ENCODE measurements around the gene TOMM70.
"Not testable (repeated sequence)": the region's sequence is repeated elsewhere in the genome, so short reads cannot be mapped to it uniquely, and the experiment has no call there.

The TOMM70 gene

DNA sequence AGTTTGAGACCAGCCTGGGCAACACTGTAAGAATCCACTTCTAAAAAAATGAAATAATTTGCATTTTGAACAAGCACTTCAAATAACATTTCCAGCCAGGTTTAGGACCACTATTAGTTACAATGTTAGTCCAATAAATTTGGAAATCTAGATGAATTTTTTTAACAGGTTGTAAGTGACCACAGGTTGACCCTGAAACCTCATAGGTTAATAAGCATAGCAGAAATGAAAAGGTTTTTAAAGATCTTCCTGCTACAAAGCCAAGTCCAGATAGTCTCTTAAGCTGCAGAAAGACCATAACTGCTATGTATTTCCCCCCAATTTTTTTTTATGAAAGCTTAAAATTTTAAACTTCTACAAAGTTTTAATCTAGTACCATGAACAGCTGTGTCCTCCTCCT, 67.8 kb downstream of the TOMM70 start:
- in situ Hi-C loops (cut with HindIII; ENCODE audit: low sequenced_read_pairs): no loop called here
- DNase-seq (ENCODE audit: low read depth, low spot score): peak; percentile 16
- TF ChIP-seq, protein P1, sequence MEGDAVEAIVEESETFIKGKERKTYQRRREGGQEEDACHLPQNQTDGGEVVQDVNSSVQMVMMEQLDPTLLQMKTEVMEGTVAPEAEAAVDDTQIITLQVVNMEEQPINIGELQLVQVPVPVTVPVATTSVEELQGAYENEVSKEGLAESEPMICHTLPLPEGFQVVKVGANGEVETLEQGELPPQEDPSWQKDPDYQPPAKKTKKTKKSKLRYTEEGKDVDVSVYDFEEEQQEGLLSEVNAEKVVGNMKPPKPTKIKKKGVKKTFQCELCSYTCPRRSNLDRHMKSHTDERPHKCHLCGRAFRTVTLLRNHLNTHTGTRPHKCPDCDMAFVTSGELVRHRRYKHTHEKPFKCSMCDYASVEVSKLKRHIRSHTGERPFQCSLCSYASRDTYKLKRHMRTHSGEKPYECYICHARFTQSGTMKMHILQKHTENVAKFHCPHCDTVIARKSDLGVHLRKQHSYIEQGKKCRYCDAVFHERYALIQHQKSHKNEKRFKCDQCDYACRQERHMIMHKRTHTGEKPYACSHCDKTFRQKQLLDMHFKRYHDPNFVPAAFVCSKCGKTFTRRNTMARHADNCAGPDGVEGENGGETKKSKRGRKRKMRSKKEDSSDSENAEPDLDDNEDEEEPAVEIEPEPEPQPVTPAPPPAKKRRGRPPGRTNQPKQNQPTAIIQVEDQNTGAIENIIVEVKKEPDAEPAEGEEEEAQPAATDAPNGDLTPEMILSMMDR (IDR thresholded peaks at IDR 0.05; ENCODE audit: low read depth, low read length): no peak
- no peak overlapping the region for H3K4me3 ChIP-seq (ENCODE audit: low read depth, low read length)

DNA sequence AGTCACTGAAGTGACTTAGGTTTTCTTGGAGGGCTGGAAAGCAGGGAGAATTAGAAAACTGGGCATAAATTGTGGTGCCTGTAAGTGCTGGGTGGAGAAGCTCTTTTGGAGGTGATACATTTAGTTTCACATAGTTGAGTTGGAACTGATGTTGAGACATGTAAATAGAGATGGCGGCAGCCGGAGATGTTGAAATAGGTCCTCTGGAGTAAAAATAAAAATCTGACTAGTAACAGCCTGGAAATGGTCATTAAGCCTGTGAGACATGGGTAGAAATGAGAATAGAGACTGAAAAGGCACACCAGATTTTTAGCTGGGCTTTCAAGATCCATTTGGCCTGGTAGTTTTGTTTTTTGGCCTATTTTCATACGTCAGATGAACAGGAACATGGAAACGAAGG, 69.2 kb downstream of the TOMM70 start:
- DNase-seq (ENCODE audit: low read depth, low spot score): no peak
- no peak overlapping the region for H3K4me3 ChIP-seq (ENCODE audit: low read depth, low read length)
- in situ Hi-C loops (cut with HindIII; ENCODE audit: low sequenced_read_pairs): no loop called here
- TF ChIP-seq, protein P1 (IDR thresholded peaks at IDR 0.05; ENCODE audit: low read depth, low read length): no peak

DNA sequence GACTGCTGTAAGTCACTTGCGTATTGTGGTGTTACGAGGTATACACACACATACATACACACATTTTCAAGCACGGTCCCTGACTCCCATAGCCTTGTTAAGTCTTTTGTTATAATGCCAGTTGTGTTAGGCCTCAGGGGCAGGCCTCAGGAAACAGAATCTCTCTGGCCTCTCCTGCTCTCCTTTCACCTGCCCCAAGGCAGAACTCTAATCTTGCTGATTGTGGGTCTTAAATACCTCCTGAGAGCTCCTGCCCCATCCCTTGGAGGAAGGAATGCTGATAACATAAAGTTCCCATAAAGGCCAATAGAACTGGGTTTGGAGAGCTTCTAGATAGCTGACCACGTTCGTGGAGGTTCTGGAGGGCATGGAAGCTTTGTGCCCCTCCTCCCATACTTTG, 70.2 kb downstream of the TOMM70 start:
- H3K4me3 ChIP-seq (ENCODE audit: low read depth, low read length): no peak overlapping the region

DNA sequence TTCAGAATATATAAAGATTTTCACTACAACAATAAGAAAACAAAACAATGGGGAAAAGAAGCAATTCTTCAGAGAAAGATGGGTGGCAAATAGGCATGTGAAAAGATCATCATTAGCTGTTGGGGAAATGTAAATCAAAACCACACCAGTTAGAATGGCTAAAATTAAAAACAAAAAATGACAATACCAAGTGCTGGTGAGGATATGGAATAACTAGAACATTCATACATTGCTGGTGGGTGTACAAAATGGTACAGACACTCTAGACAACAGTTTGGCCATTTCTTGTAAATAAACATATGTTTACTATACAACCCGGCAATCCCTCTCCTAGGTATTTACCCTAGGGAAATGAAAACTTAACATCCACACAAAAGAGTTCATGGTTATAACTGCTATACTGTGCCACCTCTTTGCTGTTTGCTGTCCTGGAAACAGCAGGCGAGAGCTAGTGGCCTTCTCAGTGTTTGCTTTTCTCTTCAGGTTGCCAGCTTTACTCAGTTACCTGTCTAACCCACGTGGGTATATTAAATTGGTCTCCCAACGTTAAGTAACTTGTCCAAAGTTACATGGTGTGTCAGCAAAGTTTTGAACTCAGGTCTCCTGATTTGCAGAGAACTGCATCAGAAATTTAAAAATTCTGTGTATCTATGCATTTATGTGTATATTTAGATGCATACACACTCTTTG, 70.9 kb downstream of the TOMM70 start:
- TF ChIP-seq, protein P1 (IDR thresholded peaks at IDR 0.05; ENCODE audit: low read depth, low read length): no peak
- DNase-seq (ENCODE audit: low read depth, low spot score): no peak
- in situ Hi-C loops (cut with HindIII; ENCODE audit: low sequenced_read_pairs): no loop called here
- H3K4me3 ChIP-seq (ENCODE audit: low read depth, low read length): no peak overlapping the region

More for the DNA sequence above, 70.2 kb downstream of the TOMM70 start:
- TF ChIP-seq, protein P1 (IDR thresholded peaks at IDR 0.05; ENCODE audit: low read depth, low read length): no peak
- in situ Hi-C loops (cut with HindIII; ENCODE audit: low sequenced_read_pairs): no loop called here
- DNase-seq (ENCODE audit: low read depth, low spot score): no peak

DNA sequence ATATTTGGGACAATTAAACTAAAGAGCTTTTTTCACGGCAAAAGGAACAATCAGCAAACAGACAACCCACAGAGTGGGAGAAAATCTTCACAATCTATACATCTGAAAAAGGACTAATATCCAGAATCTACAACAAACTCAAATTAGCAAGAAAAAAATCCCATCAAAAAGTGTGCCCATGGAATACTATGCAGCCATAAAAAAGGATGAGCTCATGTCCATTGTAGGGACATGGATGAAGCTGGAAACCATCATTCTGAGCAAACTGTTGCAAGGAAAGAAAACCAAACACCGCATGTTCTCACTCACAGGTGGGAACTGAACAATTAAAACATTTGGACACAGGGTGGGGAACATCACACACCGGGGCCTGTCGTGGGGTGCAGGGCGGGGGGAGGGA, 73.5 kb downstream of the TOMM70 start:
- in situ Hi-C loops (cut with HindIII; ENCODE audit: low sequenced_read_pairs); H3K4me3 ChIP-seq (ENCODE audit: low read depth, low read length); DNase-seq (ENCODE audit: low read depth, low spot score): not testable (repeated sequence)

DNA sequence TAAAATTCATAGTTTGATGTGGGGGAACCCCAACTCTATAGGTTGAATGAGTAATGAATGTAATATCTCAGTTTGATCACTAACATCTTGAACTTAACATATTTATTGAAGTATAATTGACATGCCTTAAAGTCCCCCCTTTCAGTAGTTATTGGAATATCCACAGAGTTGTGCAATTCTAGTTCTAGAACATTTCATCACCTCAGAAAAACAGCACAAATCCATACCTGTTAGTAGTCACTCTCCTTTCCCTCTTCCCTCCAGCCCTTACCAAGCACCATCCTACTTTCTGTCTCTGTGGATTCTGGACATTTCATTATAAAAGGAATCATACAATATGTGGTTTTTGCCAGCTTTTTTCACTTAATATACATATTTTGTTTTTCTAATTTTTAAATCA, 75.1 kb downstream of the TOMM70 start:
- TF ChIP-seq, protein P1 (IDR thresholded peaks at IDR 0.05; ENCODE audit: low read depth, low read length): no peak
- DNase-seq (ENCODE audit: low read depth, low spot score): no peak
- H3K4me3 ChIP-seq (ENCODE audit: low read depth, low read length): no peak overlapping the region
- in situ Hi-C loops (cut with HindIII; ENCODE audit: low sequenced_read_pairs): no loop called here

DNA sequence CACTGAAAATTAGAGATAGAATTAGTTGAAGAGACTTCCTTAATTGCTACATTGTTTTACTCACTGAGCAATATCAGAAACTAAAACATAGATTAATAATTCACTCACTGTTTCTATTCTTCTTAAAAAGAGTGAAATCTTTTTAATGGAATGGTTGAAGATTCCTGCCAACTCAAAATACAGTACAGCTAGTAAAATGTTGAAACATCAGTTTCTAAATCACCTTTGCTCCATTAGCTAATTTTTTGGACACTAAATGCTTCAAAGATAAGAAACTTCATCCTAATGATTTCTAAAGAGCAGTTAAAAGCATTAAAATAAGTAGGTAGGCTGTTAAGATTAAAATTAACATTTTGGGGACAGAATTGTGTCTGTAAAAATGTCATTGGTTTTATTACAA, 76.8 kb downstream of the TOMM70 start:
- no peak for DNase-seq (ENCODE audit: low read depth, low spot score)
- TF ChIP-seq, protein P1 (IDR thresholded peaks at IDR 0.05; ENCODE audit: low read depth, low read length): no peak
- H3K4me3 ChIP-seq (ENCODE audit: low read depth, low read length): no peak overlapping the region
- in situ Hi-C loops (cut with HindIII; ENCODE audit: low sequenced_read_pairs): no loop called here
